Activated B cell treated with CpG ODN at 0.5 μM for 24 hours (primary cell): ENCODE data around the gene TMED7. TPM values are rescaled to one million over a fixed set of nuclear protein-coding genes. Genes with fewer than 3 reads are reported as not detected.
A peak's percentile ranks its signal among the peaks of the same experiment; 100 is the strongest.

ENCODE experiments used
- ATAC-seq: fragments of 200-7000 bp; cut with Tn5 transposase; one replicate; pipeline ENCODE4 v1.10.0; 2021; ENCODE audit warnings: low read depth, mild to moderate bottlenecking, moderate library complexity
- CTCF ChIA-PET: fragments of 350-600 bp; sonication (Branson Sonifier 250); formaldehyde crosslinking; loops from one replicate; lab custom pipeline; 2021; ENCODE audit warnings: antibody characterized with exemption; lab: Charles Lee
- POLR2A ChIA-PET: fragments of 350-600 bp; sonication (Branson Sonifier 250); formaldehyde crosslinking; loops from one replicate; lab custom pipeline; 2021; ENCODE audit warnings: antibody characterized with exemption; lab: Charles Lee
- DNase-seq: peaks from one replicate; pipeline ENCODE4 v3.0.0; 2022
- H3K27ac Mint-ChIP-seq: one replicate; pipeline ENCODE4 v1.8.0; 2020; ENCODE audit warnings: mixed read lengths
- H3K27me3 Mint-ChIP-seq: one replicate; pipeline ENCODE4 v1.8.0; 2021; ENCODE audit warnings: mixed read lengths
- H3K36me3 Mint-ChIP-seq: one replicate; pipeline ENCODE4 v1.8.0; 2021; ENCODE audit warnings: low read depth, mixed read lengths
- H3K4me1 Mint-ChIP-seq: one replicate; pipeline ENCODE4 v1.8.0; 2021; ENCODE audit warnings: mixed read lengths
- H3K4me3 Mint-ChIP-seq: one replicate; pipeline ENCODE4 v1.8.0; 2020; ENCODE audit warnings: mild to moderate bottlenecking, mixed read lengths
- H3K9me3 Mint-ChIP-seq: one replicate; pipeline ENCODE4 v1.8.0; 2020; ENCODE audit warnings: mixed read lengths
- CTCF ChIP-seq: fragments of 200-600 bp; IDR thresholded peaks from one replicate; pipeline ENCODE4 v1.8.0; 2022; ENCODE audit warnings: antibody characterized with exemption, mild to moderate bottlenecking
- intact Hi-C: fragments of 100-400 bp; cut with micrococcal nuclease; formaldehyde crosslinking; loops from one replicate; pipeline ENCODE4 v1.15.1; 2024
- total RNA-seq: library from RNA; stranded (reverse); gene quantifications from 2 replicates; pipeline ENCODE4 v1.2.3, GENCODE V29; 2022

The TMED7 gene
- total RNA-seq, 1 donor from 2014 or later = 35.0 TPM

- ChIA-PET POLR2A (no interaction called here), CTCF (no interaction called here)
- DNase-seq (no peak), ATAC-seq (no peak)
- Mint-ChIP-seq H3K4me1 (peaks cover 1% of the 10 kb centered on the region), H3K27ac (no peak overlapping the region), H3K27me3 (peaks cover 25% of the 10 kb centered on the region), H3K4me3 (no peak overlapping the region), H3K9me3 (no peaks in the 10 kb centered on the region), H3K36me3 (no peaks in the 10 kb centered on the region)
- intact Hi-C loops = no loop called here
- TF ChIP-seq CTCF = no peak
Observed at GRCh38 chr5:115640274-115640673, 14.4 kb upstream of the TMED7 start.

DNA sequence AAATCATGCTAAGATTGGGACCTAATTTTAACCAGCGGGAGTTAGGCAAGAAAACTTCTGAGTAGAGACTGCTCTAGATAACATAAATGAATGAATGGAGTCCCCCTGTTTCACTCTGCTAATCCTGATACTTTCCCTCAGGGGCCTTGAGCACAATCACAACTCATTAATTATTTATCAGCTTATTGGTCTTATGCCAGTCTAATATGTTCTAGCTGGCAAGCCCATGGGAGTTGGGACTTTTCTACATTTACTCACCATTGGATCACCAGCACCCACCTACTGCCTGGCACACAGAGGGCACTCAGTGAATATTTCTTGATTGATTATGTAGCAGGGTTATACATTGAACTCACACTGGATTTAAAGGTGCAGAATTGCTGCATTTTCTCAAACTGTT lies 13.5 kb upstream of the TMED7 start:
- intact Hi-C loops = no loop called here
- no peak for DNase-seq

GRCh38 chr5:115637507-115637906 lies 11.7 kb upstream of the TMED7 start:
- no peak overlapping the region for H3K27ac Mint-ChIP-seq
- intact Hi-C loops = no loop called here
- H3K9me3 Mint-ChIP-seq = no peaks in the 10 kb centered on the region
- CTCF ChIA-PET = interaction anchor here (1.1 kb wide), 1 partner anchor 431 kb away, joined by 4 read pairs; no protein-coding TSS in a partner anchor
- POLR2A ChIA-PET = no interaction called here
- DNase-seq = no peak
- H3K36me3 Mint-ChIP-seq = no peaks in the 10 kb centered on the region
- peaks cover 9% of the 10 kb centered on the region for H3K4me1 Mint-ChIP-seq
- no peak overlapping the region for H3K4me3 Mint-ChIP-seq
- ATAC-seq = no peak
- peaks cover 9% of the 10 kb centered on the region for H3K27me3 Mint-ChIP-seq
- no peak for TF ChIP-seq CTCF

More for the DNA sequence above, 13.5 kb upstream of the TMED7 start:
- TF ChIP-seq CTCF = no peak
- Mint-ChIP-seq H3K4me3 (no peak overlapping the region), H3K27ac (no peak overlapping the region), H3K27me3 (peaks cover 20% of the 10 kb centered on the region), H3K36me3 (no peaks in the 10 kb centered on the region), H3K9me3 (no peaks in the 10 kb centered on the region), H3K4me1 (peaks cover 5% of the 10 kb centered on the region)
- CTCF ChIA-PET = no interaction called here
- POLR2A ChIA-PET = no interaction called here
- no peak for ATAC-seq

DNA sequence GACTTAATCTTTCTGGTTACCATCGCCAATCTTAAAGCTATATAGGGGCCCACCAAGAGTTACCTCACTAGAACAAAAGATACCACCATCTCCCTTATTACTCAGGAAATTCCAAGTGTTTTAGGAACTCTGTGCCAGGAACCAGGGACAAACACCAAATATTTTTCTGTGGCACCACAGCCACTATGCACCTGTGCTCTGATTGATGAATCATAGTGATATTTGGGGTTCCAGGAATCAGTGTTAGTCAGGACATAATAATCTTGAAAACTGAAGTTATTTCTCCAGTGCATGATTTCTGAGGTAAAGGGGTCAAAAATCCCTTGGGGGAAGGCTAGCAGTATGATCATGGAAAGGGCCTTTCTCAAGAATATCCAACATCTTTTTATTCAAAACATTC lies 10.2 kb upstream of the TMED7 start:
- no peak for TF ChIP-seq CTCF
- intact Hi-C loops = no loop called here
- DNase-seq (no peak), ATAC-seq (no peak)
- Mint-ChIP-seq H3K4me3 (no peak overlapping the region), H3K36me3 (no peaks in the 10 kb centered on the region), H3K9me3 (no peaks in the 10 kb centered on the region), H3K4me1 (peaks cover 9% of the 10 kb centered on the region), H3K27me3 (peaks cover 4% of the 10 kb centered on the region), H3K27ac (no peak overlapping the region)
- CTCF ChIA-PET = interaction anchor here (0.8 to 2.7 kb wide), 9 partner anchors 8 to 433 kb away, joined by 3 to 23 read pairs (median 5); no protein-coding TSS in a partner anchor
- POLR2A ChIA-PET = no interaction called here

- no peak overlapping the region for H3K27ac Mint-ChIP-seq
- peaks cover 4% of the 10 kb centered on the region for H3K27me3 Mint-ChIP-seq
- H3K4me3 Mint-ChIP-seq = peak overlapping the region; percentile 41
- ATAC-seq (peak; percentile 91), DNase-seq (peak; percentile 74)
- no peaks in the 10 kb centered on the region for H3K36me3 Mint-ChIP-seq
- H3K4me1 Mint-ChIP-seq = peaks cover 9% of the 10 kb centered on the region
- intact Hi-C loops = loop anchor here (1.0 kb wide), 6 partner anchors 8 to 434 kb away; partner anchors contain the start of genes TICAM2 and TMED7
- peak; percentile 76 for TF ChIP-seq CTCF
- POLR2A ChIA-PET = interaction anchor here (0.7 to 1.1 kb wide), 2 partner anchors 372 to 434 kb away, joined by 3 to 11 read pairs; no protein-coding TSS in a partner anchor
- H3K9me3 Mint-ChIP-seq = no peaks in the 10 kb centered on the region
- CTCF ChIA-PET = interaction anchor here (0.5 to 2.7 kb wide), 17 partner anchors 53 to 442 kb away, joined by 3 to 23 read pairs (median 5); partner anchors contain the start of genes AP3S1, ARL14EPL and ATG12
Observed at GRCh38 chr5:115634343-115635132, 8.7 kb upstream of the TMED7 start.
